H9 (cell line): ENCODE data around the gene OXSR1. TPM values are rescaled to one million over a fixed set of nuclear protein-coding genes. Genes with fewer than 3 reads are reported as not detected.

Source experiments
- DNase-seq: peaks from one replicate; pipeline ENCODE4 v3.0.0-alpha.2; 2017
- H2AFZ ChIP-seq: one replicate; pipeline ENCODE4 v1.6.1; 2013; ENCODE audit warnings: mild to moderate bottlenecking, low read length, control low read depth, moderate library complexity
- H2AK5ac ChIP-seq: 2 replicates; pipeline ENCODE4 v1.6.1; 2013; ENCODE audit warnings: low read length, control low read depth, mixed read lengths; ENCODE audit not compliant: insufficient read length
- H2BK120ac ChIP-seq: one replicate; pipeline ENCODE4 v1.6.1; 2013; ENCODE audit warnings: low read depth, mild to moderate bottlenecking, low read length, control low read depth, inconsistent platforms; ENCODE audit not compliant: poor library complexity, severe bottlenecking
- H2BK12ac ChIP-seq: 2 replicates; pipeline ENCODE4 v1.6.1; 2013; ENCODE audit warnings: low read length, control low read depth, mixed read lengths, low read depth; ENCODE audit not compliant: insufficient read length
- H2BK15ac ChIP-seq: 2 replicates; pipeline ENCODE4 v1.6.1; 2013; ENCODE audit warnings: low read depth, low read length, control low read depth
- H2BK20ac ChIP-seq: one replicate; pipeline ENCODE4 v1.6.1; 2013; ENCODE audit warnings: low read depth, mild to moderate bottlenecking, low read length, control low read depth, inconsistent platforms; ENCODE audit not compliant: poor library complexity, severe bottlenecking
- H2BK5ac ChIP-seq: 2 replicates; pipeline ENCODE4 v1.6.1; 2013; ENCODE audit warnings: low read length, control low read depth, mixed read lengths; ENCODE audit not compliant: insufficient read length
- H3K14ac ChIP-seq: 2 replicates; pipeline ENCODE4 v1.6.1; 2013; ENCODE audit warnings: low read length, control low read depth; ENCODE audit not compliant: insufficient read depth
- H3K18ac ChIP-seq: 2 replicates; pipeline ENCODE4 v1.6.1; 2013; ENCODE audit warnings: low read depth, mild to moderate bottlenecking, mixed read lengths, low read length, control low read depth; ENCODE audit not compliant: insufficient read length
- H3K23ac ChIP-seq: 2 replicates; pipeline ENCODE4 v1.6.1; 2013; ENCODE audit warnings: low read length, control low read depth, mixed read lengths, low read depth; ENCODE audit not compliant: insufficient read length
- H3K23me2 ChIP-seq: 2 replicates; pipeline ENCODE4 v1.6.1; 2013; ENCODE audit warnings: low read depth, mild to moderate bottlenecking, mixed read lengths, low read length, control low read depth; ENCODE audit not compliant: insufficient read length, poor library complexity, severe bottlenecking
- H3K27ac ChIP-seq: 2 replicates; pipeline ENCODE4 v1.5.1; 2013; ENCODE audit warnings: low read length, control low read depth, mixed read lengths, low read depth; ENCODE audit not compliant: insufficient read length
- H3K27me3 ChIP-seq: 2 replicates; pipeline ENCODE4 v1.6.1; 2013; ENCODE audit warnings: low read length, control low read depth, inconsistent platforms; ENCODE audit not compliant: insufficient read depth
- H3K4ac ChIP-seq: 2 replicates; pipeline ENCODE4 v1.6.1; 2013; ENCODE audit warnings: low read depth, mild to moderate bottlenecking, control low read depth, inconsistent platforms, low read length, moderate library complexity
- H3K4me1 ChIP-seq: 2 replicates; pipeline ENCODE4 v1.6.1; 2013; ENCODE audit warnings: low read length, control low read depth, inconsistent platforms; ENCODE audit not compliant: insufficient read depth
- H3K4me2 ChIP-seq: 2 replicates; pipeline ENCODE4 v1.6.1; 2013; ENCODE audit warnings: low read length, control low read depth, mixed read lengths; ENCODE audit not compliant: insufficient read length, insufficient read depth
- H3K56ac ChIP-seq: 2 replicates; pipeline ENCODE4 v1.6.1; 2013; ENCODE audit warnings: low read depth, mild to moderate bottlenecking, mixed read lengths, low read length, control low read depth; ENCODE audit not compliant: insufficient read length
- H3K79me1 ChIP-seq: 2 replicates; pipeline ENCODE4 v1.6.1; 2013; ENCODE audit warnings: low read depth, mild to moderate bottlenecking, moderate library complexity, low read length, control low read depth, inconsistent platforms; ENCODE audit not compliant: insufficient read depth, poor library complexity, severe bottlenecking
- H3K79me2 ChIP-seq: 2 replicates; pipeline ENCODE4 v1.6.1; 2013; ENCODE audit warnings: low read length, control low read depth, inconsistent platforms; ENCODE audit not compliant: insufficient read depth
- H3K9ac ChIP-seq: 2 replicates; pipeline ENCODE4 v1.6.1; 2013; ENCODE audit warnings: low read length, control low read depth, mixed read lengths; ENCODE audit not compliant: insufficient read length; ENCODE audit errors: extremely low read depth
- H3K9me3 ChIP-seq: one replicate; pipeline ENCODE4 v1.6.1; 2013; ENCODE audit warnings: low read depth, low read length, inconsistent platforms; ENCODE audit not compliant: control insufficient read depth
- H3T11ph ChIP-seq: one replicate; pipeline ENCODE4 v1.6.1; 2013; ENCODE audit warnings: mild to moderate bottlenecking, low read length, control low read depth, inconsistent platforms
- H4K20me1 ChIP-seq: one replicate; pipeline ENCODE4 v1.6.1; 2013; ENCODE audit not compliant: control insufficient read depth, insufficient read length, insufficient read depth
- H4K5ac ChIP-seq: 2 replicates; pipeline ENCODE4 v1.6.1; 2013; ENCODE audit warnings: low read depth, mild to moderate bottlenecking, mixed read lengths, low read length, control low read depth; ENCODE audit not compliant: insufficient read length
- H4K8ac ChIP-seq: replicated peaks from 2 replicates; pipeline ENCODE4 v1.6.1; 2013; ENCODE audit warnings: low read length, control low read depth, mixed read lengths, low read depth; ENCODE audit not compliant: insufficient read length
- H4K91ac ChIP-seq: 2 replicates; pipeline ENCODE4 v1.6.1; 2013; ENCODE audit warnings: low read depth, mild to moderate bottlenecking, moderate library complexity, mixed read lengths, low read length, control low read depth; ENCODE audit not compliant: insufficient read length
- H3K27ac Mint-ChIP-seq, 3 experiments: 2 replicates in 2 of 3; 3 replicates in 1 of 3; pipeline ENCODE4 v1.8.0; 2020 to 2021; ENCODE audit warnings: mixed read lengths in 3 of 3, mild to moderate bottlenecking in 1 of 3, moderate library complexity in 1 of 3
- H3K27me3 Mint-ChIP-seq: 2 replicates; pipeline ENCODE4 v1.8.0; 2021; ENCODE audit warnings: low read depth, mild to moderate bottlenecking, moderate library complexity, mixed read lengths
- H3K36me3 Mint-ChIP-seq, 3 experiments: 2 replicates in 2 of 3; 3 replicates in 1 of 3; pipeline ENCODE4 v1.8.0; 2020 to 2021; ENCODE audit warnings: low read depth in 3 of 3, mixed read lengths in 3 of 3; ENCODE audit not compliant: insufficient read depth in 1 of 3
- H3K4me1 Mint-ChIP-seq, 2 experiments: 2 replicates each; pipeline ENCODE4 v1.8.0; 2020; ENCODE audit warnings: mixed read lengths in 2 of 2
- H3K4me3 Mint-ChIP-seq, 2 experiments: 2 replicates in 1 of 2; 3 replicates in 1 of 2; pipeline ENCODE4 v1.8.0; 2020 to 2021; ENCODE audit warnings: mild to moderate bottlenecking in 2 of 2, mixed read lengths in 2 of 2, moderate library complexity in 1 of 2
- H3K9me3 Mint-ChIP-seq, 2 experiments: 2 replicates in 1 of 2; 3 replicates in 1 of 2; pipeline ENCODE4 v1.8.0; 2020; ENCODE audit warnings: mild to moderate bottlenecking in 2 of 2, mixed read lengths in 2 of 2, moderate library complexity in 1 of 2
- CTCF ChIP-seq: fragments of 200-600 bp; sonication (generic); conservative IDR thresholded peaks from 3 replicates; pipeline ENCODE4 v1.8.0; 2021; ENCODE audit warnings: antibody characterized with exemption, mild to moderate bottlenecking
- WGBS: extraction: QIAGEN DNeasy Blood & Tissue Kit; methylation state at CpG from one replicate; pipeline ENCODE4 v1.1.7; 2013; ENCODE audit warnings: missing lambda C conversion rate, low lambda C conversion rate, mixed read lengths; ENCODE audit not compliant: insufficient read length; ENCODE audit errors: extremely low coverage; 5-methylcytosine and 5-hydroxymethylcytosine counted together
- total RNA-seq: library from RNA; stranded (reverse); gene quantifications from 2 replicates; pipeline ENCODE4 v1.2.1, GENCODE V29; 2021

The OXSR1 gene
- total RNA-seq, 1 experiment from 2014 or later, result 54.1 TPM

GRCh38 chr3:38141952-38142273, 23.4 kb upstream of the OXSR1 start:
- H2BK5ac ChIP-seq, result no peak overlapping the region
- H3K27ac ChIP-seq, result no peak overlapping the region
- TF ChIP-seq CTCF, result no peak
- no peak overlapping the region for H3K56ac ChIP-seq
- H3K18ac ChIP-seq, result no peak overlapping the region
- no peak overlapping the region for H3K4me2 ChIP-seq
- no peaks in the 10 kb centered on the region for H4K20me1 ChIP-seq
- H4K8ac ChIP-seq, result no peak overlapping the region
- Mint-ChIP-seq H3K36me3 (peaks cover 16 to 29% (median 23%) of the 10 kb centered on the region in 3 experiments), H3K4me1 (peaks cover 23 to 27% of the 10 kb centered on the region in 2 experiments), H3K27ac (peak overlapping the region in 1 of 3 experiments; percentile 55; a peak in 1 of 7 replicates), H3K4me3 (no peak overlapping the region), H3K9me3 (peaks cover 4 to 6% of the 10 kb centered on the region in 2 experiments; a peak in 4 of 5 replicates), H3K27me3 (peaks cover 2% of the 10 kb centered on the region)
- no peak overlapping the region for H2BK20ac ChIP-seq
- H2BK12ac ChIP-seq, result no peak overlapping the region
- H3K4me1 ChIP-seq, result peaks cover 8% of the 10 kb centered on the region; the same call in 1 of the 2 replicates
- H3K79me2 ChIP-seq, result no peaks in the 10 kb centered on the region
- no peak for DNase-seq
- no peak overlapping the region for H3K9ac ChIP-seq
- H3K4ac ChIP-seq, result no peak overlapping the region
- H3K23ac ChIP-seq, result no peak overlapping the region
- no CpG with 5 or more reads among the region's 2 CpGs for WGBS
- H3K27me3 ChIP-seq, result no peaks in the 10 kb centered on the region
- no peak overlapping the region for H4K5ac ChIP-seq
- no peak overlapping the region for H2AK5ac ChIP-seq
- peaks cover 18% of the 10 kb centered on the region for H3K23me2 ChIP-seq
- no peak overlapping the region for H2AFZ ChIP-seq
- no peak overlapping the region for H2BK15ac ChIP-seq
- no peaks in the 10 kb centered on the region for H3K79me1 ChIP-seq
- H3T11ph ChIP-seq, result no peak overlapping the region
- H2BK120ac ChIP-seq, result no peak overlapping the region
- H3K9me3 ChIP-seq, result no peaks in the 10 kb centered on the region
- H3K14ac ChIP-seq, result no peak overlapping the region
- H4K91ac ChIP-seq, result no peak overlapping the region
